WTC11 (cell line): ENCODE results near the gene AQP4.

Source experiments
- ATF3 ChIP-seq: sonication (generic); formaldehyde crosslinking; conservative IDR thresholded peaks from 2 replicates; pipeline ENCODE4 v1.8.1; 2022; ENCODE audit warnings: mild to moderate bottlenecking, missing genetic modification reagents
- CREB1 ChIP-seq: sonication (generic); formaldehyde crosslinking; IDR thresholded peaks from 2 replicates; pipeline ENCODE4 v1.8.0; 2023; ENCODE audit warnings: mild to moderate bottlenecking, missing genetic modification reagents
- CTCF ChIP-seq: fragments of 200-600 bp; IDR thresholded peaks from 2 replicates; pipeline ENCODE4 v1.8.0; 2022; ENCODE audit warnings: antibody characterized with exemption
- E2F1 ChIP-seq: sonication (generic); formaldehyde crosslinking; IDR thresholded peaks from 2 replicates; pipeline ENCODE4 v1.8.0; 2022; ENCODE audit warnings: mild to moderate bottlenecking, missing genetic modification reagents
- ETV6 ChIP-seq: sonication (generic); formaldehyde crosslinking; IDR thresholded peaks from 2 replicates; pipeline ENCODE4 v1.8.1; 2022; ENCODE audit warnings: mild to moderate bottlenecking, missing genetic modification reagents
- FOXK1 ChIP-seq: sonication (generic); formaldehyde crosslinking; IDR thresholded peaks from 2 replicates; pipeline ENCODE4 v1.8.0; 2022; ENCODE audit warnings: mild to moderate bottlenecking, moderate library complexity, missing genetic modification reagents
- FOXP1 ChIP-seq: sonication (generic); formaldehyde crosslinking; IDR thresholded peaks from 2 replicates; pipeline ENCODE4 v1.8.0; 2022; ENCODE audit warnings: missing genetic modification reagents, mild to moderate bottlenecking, moderate library complexity, borderline replicate concordance
- FOXP4 ChIP-seq: sonication (generic); formaldehyde crosslinking; IDR thresholded peaks from 2 replicates; pipeline ENCODE4 v1.8.0; 2022; ENCODE audit warnings: mild to moderate bottlenecking, missing genetic modification reagents
- KAT7 ChIP-seq: sonication (generic); formaldehyde crosslinking; IDR thresholded peaks from 2 replicates; pipeline ENCODE4 v1.8.1; 2023; ENCODE audit warnings: missing genetic modification reagents, mild to moderate bottlenecking, borderline replicate concordance
- SMAD3 ChIP-seq: sonication (generic); formaldehyde crosslinking; IDR thresholded peaks from 2 replicates; pipeline ENCODE4 v1.8.0; 2022; ENCODE audit warnings: missing genetic modification reagents, mild to moderate bottlenecking, borderline replicate concordance
- USF2 ChIP-seq: sonication (generic); formaldehyde crosslinking; IDR thresholded peaks from 2 replicates; pipeline ENCODE4 v1.8.1; 2023; ENCODE audit warnings: mild to moderate bottlenecking, missing genetic modification reagents, moderate library complexity
- TF ChIP-seq, protein P1 (sequence below): sonication (generic); formaldehyde crosslinking; IDR thresholded peaks from 2 replicates; pipeline ENCODE4 v1.8.1; 2022; ENCODE audit warnings: mild to moderate bottlenecking, moderate library complexity, missing genetic modification reagents
- TF ChIP-seq, protein P2 (sequence below): sonication (generic); formaldehyde crosslinking; IDR thresholded peaks from 2 replicates; pipeline ENCODE4 v1.8.1; 2023; ENCODE audit warnings: mild to moderate bottlenecking, missing genetic modification reagents
- TF ChIP-seq, protein P3 (sequence below): sonication (generic); formaldehyde crosslinking; IDR thresholded peaks from 2 replicates; pipeline ENCODE4 v1.8.0; 2022; ENCODE audit warnings: missing genetic modification reagents

- TF ChIP-seq CTCF (no peak), CREB1 (CRISPR knock-in tag) (no peak), KAT7 (CRISPR knock-in tag) (no peak), FOXK1 (CRISPR knock-in tag) (no peak), ETV6 (CRISPR knock-in tag) (no peak), SMAD3 (CRISPR knock-in tag) (no peak), FOXP1 (CRISPR knock-in tag) (no peak), USF2 (CRISPR knock-in tag) (no peak), FOXP4 (CRISPR knock-in tag) (no peak), E2F1 (CRISPR knock-in tag) (no peak), ATF3 (CRISPR knock-in tag) (no peak)
- TF ChIP-seq, protein P1, sequence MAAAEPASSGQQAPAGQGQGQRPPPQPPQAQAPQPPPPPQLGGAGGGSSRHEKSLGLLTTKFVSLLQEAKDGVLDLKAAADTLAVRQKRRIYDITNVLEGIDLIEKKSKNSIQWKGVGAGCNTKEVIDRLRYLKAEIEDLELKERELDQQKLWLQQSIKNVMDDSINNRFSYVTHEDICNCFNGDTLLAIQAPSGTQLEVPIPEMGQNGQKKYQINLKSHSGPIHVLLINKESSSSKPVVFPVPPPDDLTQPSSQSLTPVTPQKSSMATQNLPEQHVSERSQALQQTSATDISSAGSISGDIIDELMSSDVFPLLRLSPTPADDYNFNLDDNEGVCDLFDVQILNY (CRISPR knock-in tag): no peak
- TF ChIP-seq, protein P2, sequence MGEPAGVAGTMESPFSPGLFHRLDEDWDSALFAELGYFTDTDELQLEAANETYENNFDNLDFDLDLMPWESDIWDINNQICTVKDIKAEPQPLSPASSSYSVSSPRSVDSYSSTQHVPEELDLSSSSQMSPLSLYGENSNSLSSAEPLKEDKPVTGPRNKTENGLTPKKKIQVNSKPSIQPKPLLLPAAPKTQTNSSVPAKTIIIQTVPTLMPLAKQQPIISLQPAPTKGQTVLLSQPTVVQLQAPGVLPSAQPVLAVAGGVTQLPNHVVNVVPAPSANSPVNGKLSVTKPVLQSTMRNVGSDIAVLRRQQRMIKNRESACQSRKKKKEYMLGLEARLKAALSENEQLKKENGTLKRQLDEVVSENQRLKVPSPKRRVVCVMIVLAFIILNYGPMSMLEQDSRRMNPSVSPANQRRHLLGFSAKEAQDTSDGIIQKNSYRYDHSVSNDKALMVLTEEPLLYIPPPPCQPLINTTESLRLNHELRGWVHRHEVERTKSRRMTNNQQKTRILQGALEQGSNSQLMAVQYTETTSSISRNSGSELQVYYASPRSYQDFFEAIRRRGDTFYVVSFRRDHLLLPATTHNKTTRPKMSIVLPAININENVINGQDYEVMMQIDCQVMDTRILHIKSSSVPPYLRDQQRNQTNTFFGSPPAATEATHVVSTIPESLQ (CRISPR knock-in tag): no peak
- TF ChIP-seq, protein P3, sequence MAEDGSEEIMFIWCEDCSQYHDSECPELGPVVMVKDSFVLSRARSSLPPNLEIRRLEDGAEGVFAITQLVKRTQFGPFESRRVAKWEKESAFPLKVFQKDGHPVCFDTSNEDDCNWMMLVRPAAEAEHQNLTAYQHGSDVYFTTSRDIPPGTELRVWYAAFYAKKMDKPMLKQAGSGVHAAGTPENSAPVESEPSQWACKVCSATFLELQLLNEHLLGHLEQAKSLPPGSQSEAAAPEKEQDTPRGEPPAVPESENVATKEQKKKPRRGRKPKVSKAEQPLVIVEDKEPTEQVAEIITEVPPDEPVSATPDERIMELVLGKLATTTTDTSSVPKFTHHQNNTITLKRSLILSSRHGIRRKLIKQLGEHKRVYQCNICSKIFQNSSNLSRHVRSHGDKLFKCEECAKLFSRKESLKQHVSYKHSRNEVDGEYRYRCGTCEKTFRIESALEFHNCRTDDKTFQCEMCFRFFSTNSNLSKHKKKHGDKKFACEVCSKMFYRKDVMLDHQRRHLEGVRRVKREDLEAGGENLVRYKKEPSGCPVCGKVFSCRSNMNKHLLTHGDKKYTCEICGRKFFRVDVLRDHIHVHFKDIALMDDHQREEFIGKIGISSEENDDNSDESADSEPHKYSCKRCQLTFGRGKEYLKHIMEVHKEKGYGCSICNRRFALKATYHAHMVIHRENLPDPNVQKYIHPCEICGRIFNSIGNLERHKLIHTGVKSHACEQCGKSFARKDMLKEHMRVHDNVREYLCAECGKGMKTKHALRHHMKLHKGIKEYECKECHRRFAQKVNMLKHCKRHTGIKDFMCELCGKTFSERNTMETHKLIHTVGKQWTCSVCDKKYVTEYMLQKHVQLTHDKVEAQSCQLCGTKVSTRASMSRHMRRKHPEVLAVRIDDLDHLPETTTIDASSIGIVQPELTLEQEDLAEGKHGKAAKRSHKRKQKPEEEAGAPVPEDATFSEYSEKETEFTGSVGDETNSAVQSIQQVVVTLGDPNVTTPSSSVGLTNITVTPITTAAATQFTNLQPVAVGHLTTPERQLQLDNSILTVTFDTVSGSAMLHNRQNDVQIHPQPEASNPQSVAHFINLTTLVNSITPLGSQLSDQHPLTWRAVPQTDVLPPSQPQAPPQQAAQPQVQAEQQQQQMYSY (CRISPR knock-in tag): no peak
Measured at GRCh38 chr18:26868968-26869586, 3.6 kb upstream of the AQP4 start.
